GM18526 (cell line): Measurements from ENCODE around the gene SERINC4.

Experiments
- POLR2A ChIP-seq: IDR thresholded peaks from 3 replicates; pipeline ENCODE4 v1.6.1; 2011; ENCODE audit not compliant: insufficient read length; ENCODE audit errors: extremely low read depth

The SERINC4 gene

DNA sequence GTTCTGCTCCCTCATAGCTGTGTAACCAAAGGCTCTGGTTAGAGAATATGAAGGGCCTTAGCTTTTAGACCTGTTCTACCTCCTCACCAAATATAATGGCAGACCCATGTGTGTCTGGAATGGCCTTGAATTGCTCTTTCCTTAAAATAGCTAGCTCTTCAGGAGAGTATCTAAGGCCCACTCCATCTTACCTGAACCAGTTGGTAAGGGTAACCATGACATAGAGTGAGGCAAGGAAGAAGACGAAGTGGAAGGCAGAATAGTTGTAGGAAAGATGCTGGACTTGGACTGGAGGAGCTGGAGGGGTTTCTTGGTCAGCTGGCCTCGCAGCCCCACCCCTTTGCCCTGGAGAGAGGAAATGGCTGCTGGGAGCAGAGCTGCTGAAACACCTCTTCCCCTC, 4.8 kb downstream of the SERINC4 start:
- TF ChIP-seq POLR2A: no peak

DNA sequence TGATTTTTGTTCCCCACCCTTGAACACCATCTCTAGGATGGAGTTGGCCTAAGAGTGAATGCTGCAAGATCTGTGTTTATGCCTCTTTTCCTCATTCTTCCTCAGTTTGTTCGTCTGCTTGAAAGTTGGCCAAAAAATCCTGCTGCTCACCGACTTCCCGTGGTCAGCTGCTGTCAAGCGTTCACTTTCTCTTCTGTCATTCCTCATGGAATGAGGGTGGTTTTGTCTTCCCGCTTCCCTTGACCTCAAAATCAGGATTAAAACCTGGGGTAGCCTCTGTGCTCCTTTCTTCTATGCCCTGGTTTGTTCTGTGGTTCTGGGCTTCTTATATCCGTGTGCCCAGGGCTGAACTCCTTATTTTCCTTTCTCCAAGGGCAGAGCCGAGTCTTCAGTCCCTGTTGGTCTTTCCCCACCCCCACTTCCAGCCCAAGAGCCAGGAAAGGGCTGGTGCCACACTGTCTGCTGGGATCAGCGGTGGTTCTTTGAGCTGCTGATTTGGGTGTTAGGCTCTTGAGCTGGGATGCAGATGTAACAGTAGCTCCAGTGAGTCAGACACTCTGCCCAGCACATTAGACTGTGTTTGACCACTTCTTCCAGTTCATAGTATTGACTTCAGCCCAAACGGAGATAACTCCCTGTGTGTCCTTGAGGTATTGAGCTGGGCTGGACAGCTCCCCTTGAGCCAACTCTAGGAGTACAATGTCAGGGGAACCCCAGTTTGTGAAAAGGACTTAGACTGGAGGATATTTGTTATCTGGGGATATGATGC, 5.6 kb downstream of the SERINC4 start:
- TF ChIP-seq POLR2A: no peak

DNA sequence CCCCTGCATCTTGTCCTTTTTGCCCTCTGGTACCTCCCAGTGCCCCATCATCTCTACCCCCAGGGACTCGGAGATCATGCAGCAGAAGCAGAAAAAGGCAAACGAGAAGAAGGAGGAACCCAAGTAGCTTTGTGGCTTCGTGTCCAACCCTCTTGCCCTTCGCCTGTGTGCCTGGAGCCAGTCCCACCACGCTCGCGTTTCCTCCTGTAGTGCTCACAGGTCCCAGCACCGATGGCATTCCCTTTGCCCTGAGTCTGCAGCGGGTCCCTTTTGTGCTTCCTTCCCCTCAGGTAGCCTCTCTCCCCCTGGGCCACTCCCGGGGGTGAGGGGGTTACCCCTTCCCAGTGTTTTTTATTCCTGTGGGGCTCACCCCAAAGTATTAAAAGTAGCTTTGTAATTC, 6.4 kb downstream of the SERINC4 start:
- no peak for TF ChIP-seq POLR2A

DNA sequence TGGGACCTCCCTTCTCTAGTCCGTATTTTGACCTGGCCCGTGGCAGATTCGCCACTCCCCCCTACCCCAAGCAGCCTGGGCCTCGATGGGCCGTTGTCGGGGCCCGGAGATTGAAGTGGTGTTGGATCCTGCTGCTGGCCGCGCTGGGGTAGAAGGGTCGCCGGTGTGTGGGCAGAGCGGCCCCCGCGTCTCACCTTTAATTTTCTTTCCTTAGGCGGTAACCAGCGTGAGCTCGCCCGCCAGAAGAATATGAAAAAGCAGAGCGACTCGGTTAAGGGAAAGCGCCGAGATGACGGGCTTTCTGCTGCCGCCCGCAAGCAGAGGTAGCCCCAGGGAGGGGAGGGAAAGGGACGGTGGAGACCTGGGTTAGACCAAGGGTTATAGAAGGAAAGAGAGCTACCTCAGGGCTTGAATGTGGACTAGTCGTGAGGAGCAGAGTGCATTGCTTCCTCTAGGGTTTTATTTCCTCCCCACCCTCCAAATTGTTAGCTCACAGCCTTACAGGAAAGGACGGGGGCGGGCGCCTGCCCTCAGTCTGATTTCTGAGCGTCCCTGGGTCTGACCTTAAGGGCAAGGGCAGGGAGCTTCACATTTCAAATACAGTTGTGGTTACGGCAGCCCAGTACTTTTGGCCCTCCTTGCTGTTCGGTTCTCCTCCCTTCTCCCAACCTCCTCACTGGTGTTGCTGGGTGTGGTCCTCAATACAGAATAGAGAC, 7.1 kb downstream of the SERINC4 start:
- no peak for TF ChIP-seq POLR2A

DNA sequence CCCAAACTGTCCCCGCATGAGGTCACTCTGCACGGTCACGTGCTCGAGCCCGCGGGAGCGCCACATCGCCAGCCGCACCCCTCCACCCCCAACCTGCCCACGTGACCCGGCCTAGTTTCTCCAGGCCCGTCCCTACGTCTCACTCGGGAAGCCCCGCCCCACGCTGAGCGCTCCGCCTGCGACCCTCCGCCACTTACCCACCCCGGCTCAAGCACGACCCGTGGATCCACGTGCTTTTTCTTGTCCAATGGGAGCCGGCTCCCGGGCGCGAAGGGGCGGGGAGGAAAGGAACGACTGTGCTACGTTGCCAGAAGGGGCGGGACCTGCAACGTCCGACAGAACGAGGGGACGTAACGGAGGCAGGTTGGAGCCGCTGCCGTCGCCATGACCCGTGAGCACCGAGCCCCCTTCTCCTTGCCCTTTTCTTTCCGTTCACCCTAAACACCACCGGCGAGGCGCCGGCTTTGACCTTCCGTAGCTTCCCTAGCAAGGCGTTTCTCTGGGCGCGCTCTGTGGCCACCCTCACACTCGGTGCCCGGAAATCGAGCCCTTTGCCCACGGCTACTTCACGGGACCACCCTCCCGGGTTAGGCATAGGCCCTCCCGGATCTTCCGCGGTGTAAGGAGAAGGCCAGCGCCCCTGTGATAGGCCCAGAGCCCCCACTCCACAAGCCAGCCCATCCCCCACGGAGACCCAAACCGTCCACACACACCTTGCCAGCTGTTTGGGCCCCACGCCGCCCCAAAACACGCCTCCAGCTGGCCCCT, 7.8 kb downstream of the SERINC4 start, which contains the start of gene SERF2:
SERF2 (plus strand) TSS at position 328 of the 768 bp plus-strand sequence; CDS start at position 385, 57 bp downstream.
- TF ChIP-seq POLR2A: peak; percentile 96

DNA sequence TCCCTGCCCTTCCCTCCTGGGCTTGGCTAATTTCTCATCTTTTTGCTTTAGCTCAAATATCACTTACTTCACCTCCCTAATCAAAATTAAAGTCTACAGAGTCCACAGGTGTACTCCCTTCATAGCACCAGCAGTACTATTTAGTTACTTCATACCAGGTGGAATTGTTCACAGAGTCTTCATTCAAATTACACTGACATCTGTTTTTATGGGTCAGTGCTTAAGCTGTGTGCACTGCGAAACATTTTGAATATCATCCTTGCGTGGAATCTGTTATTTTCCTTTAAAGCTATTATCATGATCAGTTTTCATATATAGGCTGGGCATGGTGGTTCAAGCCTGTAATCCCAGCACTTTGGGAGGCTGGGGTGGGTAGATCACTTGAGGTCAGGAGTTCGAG, 10.6 kb downstream of the SERINC4 start:
- no peak for TF ChIP-seq POLR2A

DNA sequence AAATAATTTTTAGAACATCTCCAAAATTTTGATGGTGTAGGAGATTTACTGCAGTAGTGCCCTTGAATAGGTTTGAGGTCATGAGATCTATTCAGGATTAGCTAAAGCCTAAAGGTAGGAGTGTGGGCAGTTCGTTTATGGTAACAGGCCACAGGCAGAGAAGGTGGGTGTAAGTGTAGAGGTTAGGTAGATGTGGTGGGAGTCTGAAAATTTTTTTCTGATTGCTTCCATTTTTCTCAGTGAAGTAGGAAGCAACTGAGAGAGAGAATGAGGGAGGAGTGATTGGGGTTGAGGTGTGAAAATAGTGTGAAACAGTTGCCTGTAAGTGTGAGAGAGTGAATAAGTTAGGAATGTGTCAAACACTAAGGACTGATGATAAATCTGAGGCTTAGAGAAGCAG, 21.0 kb downstream of the SERINC4 start:
- no peak for TF ChIP-seq POLR2A

DNA sequence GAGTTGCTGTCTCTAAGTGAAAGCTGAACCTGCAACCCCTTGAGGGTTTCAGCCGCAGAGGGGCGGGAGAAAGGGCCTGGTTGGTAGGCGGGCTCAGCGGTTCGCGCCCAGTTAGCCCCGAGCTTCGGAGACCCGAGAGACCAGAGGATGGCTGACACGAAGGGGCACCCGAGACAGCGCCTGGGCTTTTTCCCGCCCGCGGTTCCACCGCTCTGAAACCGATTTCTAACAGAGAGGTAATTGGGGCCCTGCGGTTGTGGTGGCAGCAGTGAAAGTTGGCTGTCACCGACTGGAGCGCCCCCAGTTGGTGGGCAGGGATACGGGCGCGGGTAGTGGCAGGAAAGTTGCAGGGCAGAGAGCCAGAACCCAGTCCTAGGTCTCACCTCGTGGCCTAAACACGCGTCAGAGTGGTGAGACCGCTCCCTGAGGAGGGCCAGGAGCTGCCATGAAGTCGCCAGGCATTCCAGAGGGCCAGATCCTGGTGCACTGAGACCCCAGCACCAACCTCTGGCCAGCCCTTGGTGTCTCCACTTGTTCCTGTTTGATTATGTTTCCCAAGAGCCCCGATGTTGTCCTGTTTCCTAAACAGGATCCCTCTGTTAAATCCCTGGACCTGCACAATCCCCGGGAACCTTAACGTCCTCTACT, 22.6 kb downstream of the SERINC4 start:
- no peak for TF ChIP-seq POLR2A

DNA sequence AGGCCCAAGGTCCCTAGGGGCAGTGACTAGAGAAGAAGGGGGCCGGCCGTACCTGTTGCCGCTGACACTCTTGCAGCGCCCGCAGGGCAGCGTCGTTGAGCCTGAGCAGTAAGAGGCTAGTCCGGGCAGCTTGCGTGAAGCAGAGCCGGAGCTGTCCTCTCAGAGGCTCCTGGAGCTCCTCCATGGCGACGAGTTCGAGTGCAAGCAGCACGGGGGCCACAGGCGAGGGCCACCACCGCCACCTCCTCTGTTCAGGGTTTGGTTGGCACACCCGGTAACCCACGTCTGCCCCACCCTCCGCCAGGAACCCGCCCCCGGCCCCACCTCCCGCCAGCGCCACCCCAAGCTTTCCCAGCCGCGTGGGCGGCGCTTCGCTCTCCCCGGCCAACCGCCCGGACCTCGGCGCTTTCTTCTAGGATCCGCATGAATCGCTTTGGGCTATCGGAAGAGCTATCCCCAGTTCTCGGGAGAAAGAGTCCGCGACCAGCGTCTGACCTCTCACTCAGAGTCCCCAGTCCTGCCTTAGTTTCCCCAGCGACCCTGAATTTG, 23.2 kb downstream of the SERINC4 start, which contains the start of gene ELL3:
ELL3 (minus strand) TSS at position 249 of the 549 bp plus-strand sequence; CDS start at position 184, 65 bp downstream.
- TF ChIP-seq POLR2A: peak; percentile 57

DNA sequence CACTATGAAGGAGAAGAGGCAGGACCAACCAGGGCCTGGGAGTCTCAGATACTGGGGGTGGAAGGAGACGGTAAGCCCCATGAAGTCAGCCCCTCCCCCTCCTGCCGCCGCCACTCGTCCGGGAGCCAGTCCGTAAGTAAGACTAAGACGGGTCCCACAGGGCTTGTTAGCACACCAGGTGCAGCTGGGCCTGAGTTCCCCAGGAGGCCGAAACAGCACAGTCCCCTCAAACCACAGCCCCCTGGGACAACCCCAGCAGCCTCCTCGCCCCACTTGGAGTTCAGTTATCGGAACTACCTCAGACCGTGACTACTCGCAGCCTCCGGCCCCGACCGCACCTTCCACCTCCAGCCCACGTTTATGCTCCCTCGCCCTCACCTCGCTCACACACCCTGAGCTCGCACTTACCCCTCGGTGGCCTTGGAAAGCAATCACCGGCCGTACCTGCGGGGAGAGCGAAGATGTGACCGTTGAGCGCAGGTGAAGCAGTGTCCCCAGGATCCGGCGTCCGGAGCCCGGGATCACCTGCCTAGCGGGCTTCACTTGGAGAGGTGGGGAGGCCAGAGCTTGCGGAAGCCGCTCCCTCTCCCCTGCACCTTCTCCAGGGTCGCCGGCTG, 23.8 kb downstream of the SERINC4 start:
- no peak for TF ChIP-seq POLR2A

DNA sequence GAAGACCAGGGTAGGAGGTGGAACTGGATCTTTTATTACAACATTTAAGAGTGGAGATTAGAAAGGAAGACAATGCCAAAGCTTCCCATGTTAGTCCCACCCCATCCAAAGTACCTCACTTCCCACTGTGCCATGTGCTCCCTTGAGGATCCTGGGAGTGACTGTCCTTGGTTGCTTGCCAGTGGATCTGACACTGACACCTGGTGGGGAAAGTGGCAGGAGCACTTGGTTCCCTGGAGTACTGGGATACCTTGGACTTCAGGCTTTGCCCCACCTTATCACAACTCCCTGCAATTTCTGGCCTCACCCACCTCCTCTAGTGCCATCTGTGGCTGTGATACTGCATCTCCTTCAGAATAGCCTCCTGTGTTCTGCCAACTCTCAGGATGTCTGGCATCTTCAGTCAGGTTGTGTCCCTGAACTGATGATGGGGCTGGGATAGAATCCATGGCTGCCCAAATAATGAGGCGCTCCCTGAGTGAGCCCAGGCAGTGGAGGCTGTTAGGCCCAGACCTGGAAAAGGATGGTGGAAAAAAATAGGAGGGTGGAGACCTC, 24.5 kb downstream of the SERINC4 start:
- no peak for TF ChIP-seq POLR2A

DNA sequence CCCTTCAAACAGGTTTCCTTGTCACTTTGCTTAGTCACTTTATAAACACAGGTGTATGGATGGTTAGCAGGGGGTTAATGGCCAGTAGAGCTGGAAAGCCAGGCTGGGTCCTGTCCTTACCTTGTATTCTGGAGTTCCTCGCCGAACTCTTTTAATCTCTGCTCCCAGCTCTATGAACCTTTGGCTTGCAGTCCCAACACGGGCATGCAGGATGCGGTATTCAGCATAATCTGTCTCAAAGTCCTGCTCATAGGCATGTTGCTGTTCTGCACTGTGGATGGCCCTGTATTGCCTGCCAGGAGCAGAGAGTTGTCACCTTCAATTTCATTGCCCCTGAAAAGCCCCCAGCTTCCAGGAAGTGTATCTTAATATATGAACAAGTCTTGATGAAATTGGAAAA, 26.0 kb downstream of the SERINC4 start:
- TF ChIP-seq POLR2A: no peak

DNA sequence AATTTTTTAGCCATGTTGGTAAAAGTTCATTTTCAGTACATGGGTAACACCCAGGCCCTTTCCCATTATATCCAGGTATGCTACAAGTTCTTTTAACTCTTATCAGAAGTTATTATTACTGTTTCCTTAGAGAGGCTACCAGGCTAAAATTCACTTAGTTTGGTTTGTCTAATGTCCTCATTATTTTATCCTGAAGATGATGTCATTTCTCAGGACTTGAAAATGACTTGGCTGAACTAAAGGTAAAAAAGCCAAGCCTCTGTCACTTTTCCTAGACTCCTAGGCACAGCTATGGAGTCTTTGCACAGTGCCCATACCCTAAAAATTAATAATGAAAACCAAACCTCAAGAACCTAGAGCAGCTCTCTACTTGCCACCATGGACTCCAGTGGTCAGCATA, 27.4 kb downstream of the SERINC4 start:
- TF ChIP-seq POLR2A: no peak

DNA sequence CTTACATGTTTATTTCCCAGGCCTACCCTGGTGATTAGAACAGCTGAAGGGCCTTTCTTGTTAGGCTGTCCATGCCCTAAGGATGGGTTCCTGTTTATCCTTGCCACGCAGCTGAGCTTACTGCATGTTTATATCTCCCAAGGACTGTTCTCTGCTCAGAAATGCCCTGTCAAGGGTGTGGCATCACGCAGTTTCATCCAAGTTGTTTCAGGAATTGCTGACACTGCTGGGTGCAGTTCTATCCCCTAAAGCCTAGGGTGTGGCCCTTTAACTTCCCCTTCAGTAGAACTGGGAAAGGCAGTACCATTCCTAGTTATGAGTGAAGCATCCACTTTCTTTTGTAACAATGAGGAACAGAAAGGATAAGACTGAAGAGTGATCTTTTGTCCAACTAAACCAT, 28.2 kb downstream of the SERINC4 start:
- TF ChIP-seq POLR2A: no peak
